Measurements from ENCODE around the gene INPP1.

The INPP1 gene

DNA sequence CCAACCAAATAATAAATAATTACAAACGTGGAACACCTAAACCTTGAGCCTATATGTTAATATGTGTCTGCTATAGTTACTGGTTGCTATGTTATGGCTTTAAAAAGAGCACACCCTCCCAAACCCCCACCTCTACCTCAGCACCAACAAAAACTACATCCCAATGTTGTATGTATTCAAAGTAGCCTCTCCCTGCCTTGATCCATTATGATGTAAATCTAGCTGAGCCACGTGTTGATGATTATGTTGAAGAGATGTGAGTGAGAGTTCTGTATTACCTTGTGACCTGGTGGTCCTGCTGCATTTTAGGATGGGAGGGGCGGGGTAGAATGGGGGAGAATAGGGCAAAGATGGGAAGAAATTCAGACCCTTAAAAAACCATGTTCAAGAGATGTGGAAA is 69.6 kb downstream of the INPP1 start:
- no peak for DNase-seq

DNA sequence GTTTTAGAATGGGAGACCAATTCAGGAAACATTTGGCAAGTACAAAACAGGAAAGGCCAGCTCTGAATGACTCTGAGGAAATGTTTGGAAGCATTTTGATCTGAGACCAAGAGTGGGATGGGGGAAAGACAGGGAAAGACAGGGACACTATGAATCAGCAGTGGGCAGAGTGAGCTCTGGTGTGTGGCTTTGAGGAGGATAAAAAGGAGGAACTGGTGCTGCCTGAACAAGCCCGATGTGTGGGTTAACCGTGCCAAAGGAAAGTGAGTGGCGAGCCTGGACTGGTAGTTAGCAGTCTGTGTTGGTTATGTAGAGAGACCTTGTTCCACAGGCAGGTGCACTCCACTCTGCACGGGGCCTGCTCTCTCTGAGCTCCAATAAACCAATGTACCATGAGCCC is 70.0 kb downstream of the INPP1 start:
- no peak for DNase-seq

DNA sequence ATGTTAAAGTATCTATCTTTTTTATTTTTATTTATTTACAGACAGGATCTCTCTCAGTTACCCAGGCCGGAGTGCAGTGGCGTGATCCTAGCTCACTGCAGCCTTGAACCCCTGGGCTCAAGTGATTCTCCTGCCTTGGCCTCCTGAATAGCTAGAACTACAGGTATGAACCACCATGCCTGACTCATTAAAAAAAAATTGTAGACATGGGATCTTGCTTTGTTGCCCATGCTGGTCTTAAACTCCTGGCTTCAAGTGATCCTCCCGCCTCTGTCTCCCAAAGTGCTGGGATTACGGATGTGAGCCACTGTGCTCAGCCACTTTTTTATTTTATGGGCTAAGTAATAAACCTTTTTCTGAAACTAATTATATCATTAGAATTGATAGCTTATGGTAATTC is 71.9 kb downstream of the INPP1 start:
- DNase-seq: no peak

DNA sequence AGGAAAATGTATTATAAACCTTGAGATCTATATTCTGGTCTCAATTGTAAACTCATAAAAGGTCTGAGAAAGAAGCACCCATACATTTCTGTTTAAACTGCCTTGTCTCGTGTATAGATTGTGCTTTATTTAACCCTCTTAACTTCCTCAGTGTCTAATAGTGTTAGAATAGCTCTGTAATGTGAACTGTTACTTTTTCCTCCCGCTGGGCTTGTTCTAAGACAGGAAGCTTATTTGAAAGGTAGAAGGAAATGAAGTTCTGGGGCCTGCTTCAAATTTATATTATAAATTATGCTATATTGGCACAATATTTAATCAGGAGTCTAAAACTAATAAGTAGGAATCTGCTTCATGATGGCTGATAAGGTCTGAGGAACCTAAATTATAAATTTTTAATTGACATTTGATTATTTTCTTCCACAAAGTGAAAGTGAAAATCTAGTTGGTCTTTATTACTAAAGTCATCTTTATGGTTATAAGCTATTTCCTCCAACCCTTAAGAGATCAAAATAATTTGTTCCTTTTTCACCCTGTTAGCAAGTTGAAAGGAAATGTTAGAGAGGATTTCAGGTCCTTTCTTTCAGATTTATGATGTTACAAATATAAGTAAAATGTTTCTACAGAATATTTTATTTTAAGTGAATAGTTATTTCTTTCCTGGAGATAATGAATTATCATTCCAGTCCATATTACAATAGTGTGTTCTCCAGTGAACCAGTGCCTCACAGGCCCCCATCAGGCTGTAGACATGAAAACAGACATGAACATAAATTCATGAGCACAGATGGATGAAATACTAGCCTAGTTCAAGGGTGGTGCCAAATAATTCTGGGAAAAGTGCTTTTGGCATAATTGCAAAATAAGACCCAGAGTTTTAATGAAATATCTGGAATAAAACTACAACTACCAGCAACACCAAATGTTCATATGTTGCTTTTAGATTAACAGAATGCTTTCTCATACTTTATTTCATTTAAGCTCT is 72.7 kb downstream of the INPP1 start:
- no peak for DNase-seq

DNA sequence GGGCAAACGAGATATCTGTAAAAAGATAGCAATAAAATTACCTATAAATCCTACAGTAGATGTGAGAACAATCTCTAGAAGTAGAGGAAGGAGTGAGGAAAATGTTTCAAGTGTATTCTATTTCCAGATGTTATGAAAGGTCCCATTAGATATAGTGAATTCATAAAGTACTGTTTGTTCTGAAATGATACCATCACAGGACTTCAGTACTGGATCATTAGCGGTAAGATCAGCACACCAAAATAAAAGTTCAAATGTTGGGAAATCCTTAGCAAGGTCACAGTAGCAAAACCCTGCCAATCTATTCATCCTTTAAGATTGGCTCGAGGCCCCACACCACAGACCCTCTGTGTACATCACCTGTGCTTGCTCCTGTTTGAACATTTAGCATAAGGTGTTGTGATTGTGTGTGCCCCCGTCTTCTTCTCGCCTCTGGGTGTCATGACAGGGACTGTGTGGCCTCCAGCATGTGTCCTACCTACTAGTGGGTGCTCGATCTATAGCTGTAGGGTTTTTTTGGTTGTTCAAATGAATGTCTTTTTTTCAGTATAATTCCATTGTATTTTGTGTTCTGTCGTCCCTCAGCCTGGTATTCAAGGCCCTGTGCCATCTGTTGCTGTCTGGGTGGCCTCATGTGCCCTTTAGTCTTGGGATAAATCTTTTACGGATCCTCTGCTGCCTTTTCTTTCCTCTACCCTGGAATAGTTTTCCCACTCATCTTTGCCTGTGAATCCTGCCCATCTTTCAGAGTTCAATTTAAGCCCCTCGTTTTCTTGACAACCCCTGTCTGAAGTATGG is 73.9 kb downstream of the INPP1 start:
- no peak for DNase-seq

DNA sequence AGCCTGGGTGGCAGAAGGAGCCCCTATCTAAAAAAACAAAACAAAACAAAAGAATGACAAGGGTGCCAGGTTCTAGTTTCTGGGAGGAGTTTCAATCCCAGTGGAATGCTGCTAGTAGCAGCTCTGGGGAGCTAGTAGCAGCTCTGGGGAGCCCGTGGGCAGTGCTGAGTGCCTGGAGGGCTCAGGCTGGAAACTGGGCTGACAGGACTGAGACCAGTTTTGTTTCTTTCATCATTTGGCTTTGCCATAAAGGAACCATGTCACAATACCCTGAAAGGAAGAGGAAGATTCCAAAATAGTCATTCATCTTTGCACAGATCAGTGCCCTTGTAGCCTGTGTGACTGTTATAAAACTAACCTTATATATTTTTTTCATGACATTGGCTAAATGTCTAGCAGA is 75.3 kb downstream of the INPP1 start:
- DNase-seq: no peak

DNA sequence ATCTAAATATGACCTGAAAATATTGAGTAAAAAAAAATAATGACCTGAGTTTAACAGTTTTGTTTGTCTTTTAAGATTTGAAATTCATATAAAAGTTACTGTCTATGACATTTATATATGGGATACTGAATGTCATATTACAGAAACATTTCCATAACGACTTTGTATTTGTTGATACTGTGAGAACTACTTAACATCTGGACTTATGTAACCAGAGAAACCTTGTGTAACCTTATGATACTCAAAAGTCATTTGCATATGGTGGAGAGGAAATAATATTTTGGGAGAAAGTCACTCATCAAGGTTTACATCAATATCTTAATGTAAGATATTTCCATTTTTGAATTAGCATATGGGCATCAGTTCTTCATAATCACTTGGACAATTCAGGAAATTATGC is 77.4 kb downstream of the INPP1 start:
- no peak for DNase-seq

All from NCI-H187 treated with DMSO at 0.1 percent for 48 hours (cell line).